Testis (tissue), 2 donors: Measurements from ENCODE around the gene NUMA1.

Source experiments
- POLR2A ChIP-seq: fragments of 450-650 bp; IDR thresholded peaks from one replicate; pipeline ENCODE4 v1.6.1; 2017; ENCODE audit warnings: antibody characterized with exemption, mild to moderate bottlenecking, moderate library complexity
- TF ChIP-seq, protein P1 (sequence below), 3 experiments: fragments of 450-650 bp in 2 of 3; fragments of 200-600 bp in 1 of 3; sonication (generic) in 1 of 3; IDR thresholded peaks; one replicate each; pipeline ENCODE4 v1.5.1; 2016 to 2019; ENCODE audit warnings: antibody characterized with exemption in 3 of 3, mild to moderate bottlenecking in 2 of 3, moderate library complexity in 1 of 3

DNA sequence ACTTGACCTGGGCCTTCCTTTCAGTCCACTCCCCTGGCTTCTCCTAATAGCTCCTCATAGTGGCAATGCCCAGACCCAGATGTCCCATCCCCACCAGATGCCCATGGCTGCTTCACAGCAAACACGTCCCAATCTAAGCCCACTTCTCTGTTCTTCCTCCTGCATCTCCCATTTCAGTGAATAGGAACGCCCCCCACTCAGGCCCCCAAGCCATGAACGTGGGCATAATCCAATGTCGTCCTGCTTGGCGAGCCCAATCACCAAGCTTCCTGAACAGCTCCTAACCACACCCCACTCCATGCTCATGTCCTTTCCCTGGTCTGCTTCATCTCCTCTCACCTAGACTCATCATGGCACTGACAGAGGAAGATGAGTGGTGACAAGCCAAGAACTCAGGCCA lies 72.8 kb downstream of the NUMA1 start:
- TF ChIP-seq, protein P1, sequence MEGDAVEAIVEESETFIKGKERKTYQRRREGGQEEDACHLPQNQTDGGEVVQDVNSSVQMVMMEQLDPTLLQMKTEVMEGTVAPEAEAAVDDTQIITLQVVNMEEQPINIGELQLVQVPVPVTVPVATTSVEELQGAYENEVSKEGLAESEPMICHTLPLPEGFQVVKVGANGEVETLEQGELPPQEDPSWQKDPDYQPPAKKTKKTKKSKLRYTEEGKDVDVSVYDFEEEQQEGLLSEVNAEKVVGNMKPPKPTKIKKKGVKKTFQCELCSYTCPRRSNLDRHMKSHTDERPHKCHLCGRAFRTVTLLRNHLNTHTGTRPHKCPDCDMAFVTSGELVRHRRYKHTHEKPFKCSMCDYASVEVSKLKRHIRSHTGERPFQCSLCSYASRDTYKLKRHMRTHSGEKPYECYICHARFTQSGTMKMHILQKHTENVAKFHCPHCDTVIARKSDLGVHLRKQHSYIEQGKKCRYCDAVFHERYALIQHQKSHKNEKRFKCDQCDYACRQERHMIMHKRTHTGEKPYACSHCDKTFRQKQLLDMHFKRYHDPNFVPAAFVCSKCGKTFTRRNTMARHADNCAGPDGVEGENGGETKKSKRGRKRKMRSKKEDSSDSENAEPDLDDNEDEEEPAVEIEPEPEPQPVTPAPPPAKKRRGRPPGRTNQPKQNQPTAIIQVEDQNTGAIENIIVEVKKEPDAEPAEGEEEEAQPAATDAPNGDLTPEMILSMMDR (IDR thresholded peaks at IDR 0.05) = no peak
- no peak for TF ChIP-seq POLR2A
